Heart right ventricle (tissue), 16 donors: ENCODE data around the gene TCERG1L. TPM values are rescaled to one million over a fixed set of nuclear protein-coding genes. Genes with fewer than 3 reads are reported as not detected.

Experiments
- ATAC-seq, 8 donors: fragments of 200-7000 bp; cut with Tn5 transposase; one replicate each; pipeline ENCODE4 v1.9.1; 2020; ENCODE audit warnings: mild to moderate bottlenecking in 8 of 8, moderate library complexity in 8 of 8, moderate number of reproducible peaks in 1 of 8
- DNase-seq, 2 donors: peaks; one replicate each; pipeline ENCODE4 v3.0.0-alpha.2; 2020
- H3K27ac ChIP-seq, 10 donors: fragments of 200-600 bp; sonication (generic) in 2 of 10; one replicate each; pipeline versions ENCODE4 v1.5.0 to v1.8.0; 2020 to 2022; ENCODE audit warnings: mild to moderate bottlenecking in 3 of 10
- H3K27me3 ChIP-seq, 7 donors: fragments of 200-600 bp; one replicate each; pipeline ENCODE4 v1.8.0; 2021 to 2022; ENCODE audit warnings: mild to moderate bottlenecking in 2 of 7
- H3K36me3 ChIP-seq, 9 donors: fragments of 200-600 bp; sonication (generic) in 1 of 9; one replicate each; pipeline versions ENCODE4 v1.5.0 to v1.8.0; 2020 to 2022; ENCODE audit warnings: mild to moderate bottlenecking in 2 of 9
- H3K4me1 ChIP-seq, 9 donors: fragments of 200-600 bp; sonication (generic) in 1 of 9; one replicate each; pipeline versions ENCODE4 v1.5.0 to v1.8.0; 2020 to 2022; ENCODE audit warnings: mild to moderate bottlenecking in 4 of 9
- H3K4me3 ChIP-seq, 10 donors: fragments of 200-600 bp; sonication (generic) in 2 of 10; one replicate each; pipeline versions ENCODE4 v1.5.0 to v1.8.0; 2020 to 2022; ENCODE audit warnings: mild to moderate bottlenecking in 7 of 10, moderate library complexity in 2 of 10
- H3K9me3 ChIP-seq, 11 donors: fragments of 200-600 bp in 10 of 11; sonication (generic) in 2 of 11; one replicate each; pipeline versions ENCODE4 v1.5.0 to v1.8.0; 2013 to 2022; ENCODE audit warnings: mild to moderate bottlenecking in 2 of 11, control low read depth in 1 of 11, moderate library complexity in 1 of 11
- WGBS, 2 donors: extraction: QIAGEN DNeasy Blood & Tissue Kit; methylation state at CpG; one replicate each; pipeline ENCODE4 v1.1.7; 2013; ENCODE audit warnings: inconsistent platforms in 1 of 2; 5-methylcytosine and 5-hydroxymethylcytosine counted together
- intact Hi-C, 10 donors: fragments of 100-400 bp; cut with DNase I; formaldehyde crosslinking; loops; one replicate each; pipeline versions ENCODE4 v1.11.1 to v1.14.2; 2022
- long read RNA-seq, 3 donors: library from polyadenylated mRNA; unstranded; transcript quantifications; one replicate each; pipeline ENCODE4 v2.0.0, GENCODE V29; 2020 to 2021
- polyA plus RNA-seq, 2 donors: library from polyadenylated mRNA; stranded (reverse); fragments of 200-250 nt; gene quantifications; one replicate each; pipeline ENCODE4 v1.2.3, GENCODE V29; 2013
- total RNA-seq, 10 donors: library from RNA; stranded (reverse); fragmentation: NEBNext Ultra II Directional in 3 of 10; extraction: Animal tissue kit (Norgen Biotek cat#: 25700) in 3 of 10; gene quantifications; one replicate each; pipeline versions ENCODE4 v1.2.1 to v1.2.4, GENCODE V29; 2021 to 2023
- TF ChIP-seq, protein P1 (sequence below), 9 donors: fragments of 200-600 bp; sonication (generic) in 2 of 9; IDR thresholded peaks; one replicate each; pipeline versions ENCODE4 v1.5.0 to v1.8.0; 2021 to 2022; ENCODE audit warnings: antibody characterized with exemption in 9 of 9, mild to moderate bottlenecking in 5 of 9, moderate library complexity in 1 of 9
- donor health status: Arrhythmogenic right ventricular cardiomyopathy.
- donor health status: ischemic (EF 13 %, LVEDD 7.1; RV severe dilation, severe dysfunction).
- donor health status: healthy with polysubstance abuse.
- donor health status: DM: no; HTN: yes; CAD: no.
- donor health status: DM: no; HTN: no; CAD: no.
- donor health status: ischemic (EF 25% LVEDD 6.9; RV normal size, moderate dysfunction).
- donor health status: ischemic (EF 25% LVEDD 5.7; RV mildly dilated, moderate dysfunction).
- donor health status: healthy.
- donor health status: DM: yes; HTN: yes; CAD: no.
- donor health status: Ischemic cardiomyopathy.
- donor health status: ischemic (EF 35%, LVEDD 5.7; RV mildly dilated, moderate dysfunction).
- donor health status: nonischemic (EF 11% LVEDD 7.7; RV severe dilation, severe dysfunction).
- donor health status: DM: yes; HTN: yes; CAD: no.
- donor health status: PGD.
- donor health status: ischemic (EF 29% LVEDD 5.4; RV normal size, mild dysfunction).
- donor health status: nonischemic (EF 23%, LVEDD 6.1; RV moderate dilation, normal function).

Gene TCERG1L, protein sequence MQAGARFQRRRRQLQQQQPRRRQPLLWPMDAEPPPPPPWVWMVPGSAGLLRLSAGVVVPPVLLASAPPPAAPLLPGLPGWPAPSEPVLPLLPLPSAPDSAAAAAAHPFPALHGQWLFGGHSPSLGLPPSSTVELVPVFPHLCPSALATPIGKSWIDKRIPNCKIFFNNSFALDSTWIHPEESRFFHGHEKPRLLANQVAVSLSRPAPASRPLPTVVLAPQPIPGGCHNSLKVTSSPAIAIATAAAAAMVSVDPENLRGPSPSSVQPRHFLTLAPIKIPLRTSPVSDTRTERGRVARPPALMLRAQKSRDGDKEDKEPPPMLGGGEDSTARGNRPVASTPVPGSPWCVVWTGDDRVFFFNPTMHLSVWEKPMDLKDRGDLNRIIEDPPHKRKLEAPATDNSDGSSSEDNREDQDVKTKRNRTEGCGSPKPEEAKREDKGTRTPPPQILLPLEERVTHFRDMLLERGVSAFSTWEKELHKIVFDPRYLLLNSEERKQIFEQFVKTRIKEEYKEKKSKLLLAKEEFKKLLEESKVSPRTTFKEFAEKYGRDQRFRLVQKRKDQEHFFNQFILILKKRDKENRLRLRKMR
- total RNA-seq (under 1 TPM in 2 of 10 donors, not detected in 8; 0.09 TPM), polyA plus RNA-seq (not detected)
- long read RNA-seq, donor 1: 0 reads
- long read RNA-seq, donor 2: 0 reads
- long read RNA-seq, donor 3: 0 reads

DNA sequence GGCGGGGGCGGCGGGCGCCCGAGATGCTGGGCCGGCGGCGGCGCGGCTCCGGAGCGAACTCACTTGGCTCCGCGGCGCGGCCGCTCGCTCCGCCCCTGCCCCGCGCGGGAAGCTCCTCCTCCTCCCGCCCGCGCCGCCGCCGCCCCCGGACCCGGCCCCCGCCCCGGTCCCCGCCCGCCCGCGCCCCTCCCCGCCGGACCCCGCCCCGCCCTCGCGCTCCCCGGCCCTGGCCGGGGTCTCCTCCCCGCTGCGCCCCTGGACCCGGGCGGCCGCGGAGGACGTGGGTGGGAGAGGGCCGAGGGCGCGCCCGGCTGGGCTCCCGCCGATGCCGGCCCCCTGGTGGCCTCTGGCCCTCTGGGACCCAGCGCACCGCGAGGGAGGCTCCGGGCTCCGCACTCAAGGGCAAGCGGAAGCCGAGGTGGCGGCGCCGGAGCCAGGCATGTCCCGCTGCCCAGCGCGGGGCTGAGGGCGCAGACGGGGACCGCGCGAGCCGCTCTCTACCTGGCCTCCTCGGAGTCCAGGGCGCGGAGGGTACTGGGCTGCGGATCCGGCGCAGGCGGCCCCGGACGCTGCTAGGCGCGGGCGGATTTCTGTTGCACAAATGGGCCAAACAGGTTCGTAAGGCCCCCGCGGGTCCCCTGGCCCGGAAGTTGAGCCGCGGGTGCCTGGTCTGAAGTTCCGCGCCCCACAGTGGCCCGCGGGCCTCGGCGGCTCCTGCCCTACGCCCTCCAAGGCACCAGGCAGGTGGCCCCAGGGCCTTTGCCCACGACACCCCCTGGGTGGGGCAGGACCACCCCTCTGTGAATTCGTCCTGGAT lies at the start of gene TCERG1L:
Gene TCERG1L, minus strand, starts transcription at position 61 of the 817 bp plus-strand sequence. CDS start 86 bp downstream, outside the sequence.
- Histone ChIP-seq H3K36me3 (no peaks in the 10 kb centered on the region), H3K27me3 (peaks cover 28 to 90% (median 87%) of the 10 kb centered on the region in 7 donors), H3K27ac (no peak within 1 kb of the TSS), H3K4me3 (peak within 1 kb of the TSS in 2 of 10 donors; percentile 6 to 7), H3K4me1 (peaks cover 0 to 9% (median 5%) of the 10 kb centered on the region in 9 donors), H3K9me3 (no peaks in the 10 kb centered on the region)
- TF ChIP-seq, protein P1, sequence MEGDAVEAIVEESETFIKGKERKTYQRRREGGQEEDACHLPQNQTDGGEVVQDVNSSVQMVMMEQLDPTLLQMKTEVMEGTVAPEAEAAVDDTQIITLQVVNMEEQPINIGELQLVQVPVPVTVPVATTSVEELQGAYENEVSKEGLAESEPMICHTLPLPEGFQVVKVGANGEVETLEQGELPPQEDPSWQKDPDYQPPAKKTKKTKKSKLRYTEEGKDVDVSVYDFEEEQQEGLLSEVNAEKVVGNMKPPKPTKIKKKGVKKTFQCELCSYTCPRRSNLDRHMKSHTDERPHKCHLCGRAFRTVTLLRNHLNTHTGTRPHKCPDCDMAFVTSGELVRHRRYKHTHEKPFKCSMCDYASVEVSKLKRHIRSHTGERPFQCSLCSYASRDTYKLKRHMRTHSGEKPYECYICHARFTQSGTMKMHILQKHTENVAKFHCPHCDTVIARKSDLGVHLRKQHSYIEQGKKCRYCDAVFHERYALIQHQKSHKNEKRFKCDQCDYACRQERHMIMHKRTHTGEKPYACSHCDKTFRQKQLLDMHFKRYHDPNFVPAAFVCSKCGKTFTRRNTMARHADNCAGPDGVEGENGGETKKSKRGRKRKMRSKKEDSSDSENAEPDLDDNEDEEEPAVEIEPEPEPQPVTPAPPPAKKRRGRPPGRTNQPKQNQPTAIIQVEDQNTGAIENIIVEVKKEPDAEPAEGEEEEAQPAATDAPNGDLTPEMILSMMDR (IDR thresholded peaks at IDR 0.05): no peak
- ATAC-seq (peak in 1 of 8 donors; percentile 15), DNase-seq (no peak)
- intact Hi-C loops: no loop called here
- WGBS, 2 donors: 1% methylated on average over 52 to 99 of the region's 104 CpGs

DNA sequence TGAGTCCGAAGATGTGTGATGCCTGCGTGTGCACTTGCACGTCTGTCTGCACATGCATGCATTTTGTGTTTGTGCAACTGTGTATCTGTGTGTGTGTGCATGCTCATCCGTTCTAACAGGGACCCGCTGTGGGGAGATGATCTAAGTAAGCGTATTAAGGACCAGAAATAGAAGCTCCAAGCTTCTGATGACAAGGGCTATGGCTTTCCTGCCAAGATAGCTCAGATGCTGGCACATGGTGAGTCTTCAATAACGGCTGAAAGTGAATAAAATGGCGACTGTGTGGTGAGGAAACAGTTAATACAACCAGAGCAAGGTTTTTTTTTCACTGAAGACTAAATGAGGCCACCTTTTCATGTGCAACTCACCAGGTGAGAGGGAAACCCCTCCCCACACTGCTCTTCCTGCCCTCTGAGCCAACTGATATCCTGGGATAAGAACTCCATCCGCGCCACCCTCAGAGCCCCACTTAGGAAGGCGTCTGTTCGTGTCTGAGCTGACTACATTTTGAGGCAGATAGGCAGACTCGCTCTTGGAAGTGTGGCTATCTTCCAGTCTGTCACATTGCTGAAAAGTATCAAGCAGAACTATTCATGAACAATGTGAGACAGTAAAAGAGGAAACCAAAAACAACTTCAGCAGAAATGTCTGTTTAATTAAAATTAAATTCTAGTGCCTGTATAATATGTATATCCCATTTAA lies 47.4 kb upstream of the TCERG1L start:
- Histone ChIP-seq H3K27me3 (peaks cover 0 to 22% (median 10%) of the 10 kb centered on the region in 7 donors), H3K4me3 (no peak overlapping the region), H3K4me1 (no peaks in the 10 kb centered on the region), H3K9me3 (no peaks in the 10 kb centered on the region), H3K27ac (no peak overlapping the region), H3K36me3 (no peaks in the 10 kb centered on the region)
- 48 to 49% methylated on average over 13 of the region's 13 CpGs for WGBS, 2 donors
- TF ChIP-seq, protein P1 (IDR thresholded peaks at IDR 0.05): no peak
- ATAC-seq (no peak), DNase-seq (no peak)
- intact Hi-C loops: no loop called here

DNA sequence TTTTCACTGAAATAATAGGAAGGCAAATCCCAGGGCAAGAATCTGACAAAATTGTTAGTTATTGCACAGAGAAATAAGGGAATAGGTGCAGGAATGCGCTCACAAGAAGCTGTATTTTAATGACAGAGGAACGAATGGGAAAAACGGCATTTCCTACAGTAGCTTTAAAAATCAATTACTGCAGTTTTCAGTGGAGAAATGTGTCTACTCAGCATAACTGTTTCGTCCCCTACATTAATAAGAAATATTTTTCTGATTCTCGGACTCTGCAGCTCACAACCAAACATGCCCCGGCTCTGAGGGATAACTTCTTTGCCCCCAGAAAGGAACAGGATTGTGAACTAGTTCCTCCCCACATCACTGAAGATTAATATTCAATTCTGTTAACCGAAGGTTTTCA lies 44.9 kb upstream of the TCERG1L start:
- intact Hi-C loops: no loop called here
- ATAC-seq (no peak), DNase-seq (no peak)
- H3K27me3 ChIP-seq: peaks cover 0 to 16% (median 10%) of the 10 kb centered on the region in 7 donors
- H3K27ac ChIP-seq: no peak overlapping the region
- no peaks in the 10 kb centered on the region for H3K4me1 ChIP-seq
- 83 to 86% methylated on average over 7 of the region's 7 CpGs for WGBS, 2 donors
- no peaks in the 10 kb centered on the region for H3K36me3 ChIP-seq
- H3K4me3 ChIP-seq: no peak overlapping the region
- no peaks in the 10 kb centered on the region for H3K9me3 ChIP-seq
- TF ChIP-seq, protein P1 (IDR thresholded peaks at IDR 0.05): no peak
